Suprapubic skin (tissue), 3 donors: Measurements from ENCODE around the gene ZNF747.

Experiments used
- EP300 ChIP-seq: sonication (generic); formaldehyde crosslinking; IDR thresholded peaks from one replicate; pipeline ENCODE4 v1.6.1; 2017; ENCODE audit warnings: antibody characterized with exemption
- POLR2A ChIP-seq, 2 donors: fragments of 450-650 bp; IDR thresholded peaks; one replicate each; pipeline ENCODE4 v1.6.1; 2017; ENCODE audit warnings: antibody characterized with exemption in 2 of 2, mild to moderate bottlenecking in 2 of 2, moderate library complexity in 2 of 2
- TF ChIP-seq, protein P1 (sequence below), 2 donors: fragments of 200-600 bp in 1 of 2; fragments of 450-650 bp in 1 of 2; sonication (generic) in 1 of 2; IDR thresholded peaks; one replicate each; pipeline ENCODE4 v1.5.1; 2016 to 2019; ENCODE audit warnings: antibody characterized with exemption in 2 of 2, mild to moderate bottlenecking in 1 of 2, moderate library complexity in 1 of 2

DNA sequence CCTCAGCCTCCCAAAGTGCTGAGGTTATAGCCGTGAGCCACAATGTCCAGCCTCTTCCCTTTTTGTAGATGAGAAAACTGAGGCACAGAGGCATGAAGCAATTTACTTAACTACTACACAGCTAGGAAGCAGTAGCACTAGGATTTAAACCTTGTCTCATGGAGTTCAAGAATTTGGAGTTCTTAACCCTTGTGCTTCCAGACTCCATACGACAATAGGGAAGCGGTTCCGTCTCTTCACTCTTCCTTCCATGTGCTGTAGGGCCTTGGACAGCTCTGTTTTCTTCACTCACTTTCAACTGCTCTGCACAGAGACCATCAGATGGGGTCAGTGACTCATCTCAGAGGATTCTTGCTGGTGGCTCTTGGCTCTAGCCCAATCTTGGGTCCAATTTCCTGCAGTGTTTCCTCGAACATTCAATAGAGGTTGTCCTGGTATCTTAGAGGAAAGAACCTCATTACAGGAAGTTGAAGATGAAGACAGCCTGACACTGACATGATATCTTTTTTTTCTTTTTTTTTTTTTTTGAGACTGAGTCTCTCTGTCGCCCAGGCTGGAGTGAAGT, 42.8 kb downstream of the ZNF747 start:
- TF ChIP-seq POLR2A (IDR thresholded peaks at IDR 0.05): no peak
- no peak for TF ChIP-seq EP300
- TF ChIP-seq, protein P1, sequence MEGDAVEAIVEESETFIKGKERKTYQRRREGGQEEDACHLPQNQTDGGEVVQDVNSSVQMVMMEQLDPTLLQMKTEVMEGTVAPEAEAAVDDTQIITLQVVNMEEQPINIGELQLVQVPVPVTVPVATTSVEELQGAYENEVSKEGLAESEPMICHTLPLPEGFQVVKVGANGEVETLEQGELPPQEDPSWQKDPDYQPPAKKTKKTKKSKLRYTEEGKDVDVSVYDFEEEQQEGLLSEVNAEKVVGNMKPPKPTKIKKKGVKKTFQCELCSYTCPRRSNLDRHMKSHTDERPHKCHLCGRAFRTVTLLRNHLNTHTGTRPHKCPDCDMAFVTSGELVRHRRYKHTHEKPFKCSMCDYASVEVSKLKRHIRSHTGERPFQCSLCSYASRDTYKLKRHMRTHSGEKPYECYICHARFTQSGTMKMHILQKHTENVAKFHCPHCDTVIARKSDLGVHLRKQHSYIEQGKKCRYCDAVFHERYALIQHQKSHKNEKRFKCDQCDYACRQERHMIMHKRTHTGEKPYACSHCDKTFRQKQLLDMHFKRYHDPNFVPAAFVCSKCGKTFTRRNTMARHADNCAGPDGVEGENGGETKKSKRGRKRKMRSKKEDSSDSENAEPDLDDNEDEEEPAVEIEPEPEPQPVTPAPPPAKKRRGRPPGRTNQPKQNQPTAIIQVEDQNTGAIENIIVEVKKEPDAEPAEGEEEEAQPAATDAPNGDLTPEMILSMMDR (IDR thresholded peaks at IDR 0.05): no peak
